Aorta (tissue), 5 donors: ENCODE data around the gene CERCAM. TPM values are rescaled to one million over a fixed set of nuclear protein-coding genes. Genes with fewer than 3 reads are reported as not detected.
A peak's percentile ranks its signal among the peaks of the same experiment; 100 is the strongest.

ENCODE experiments used
- ATAC-seq: fragments of 200-7000 bp; cut with Tn5 transposase; one replicate; pipeline ENCODE4 v1.9.1; 2022; ENCODE audit warnings: moderate library complexity; ENCODE audit not compliant: low FRiP score
- DNase-seq, 2 donors: peaks; one replicate each; pipeline ENCODE4 v3.0.0-alpha.2; 2020
- H3K27ac ChIP-seq, 2 donors: one replicate each; pipeline ENCODE4 v1.5.1; 2013; ENCODE audit warnings: low read length in 2 of 2, mild to moderate bottlenecking in 2 of 2, moderate library complexity in 2 of 2, control low read depth in 1 of 2, inconsistent platforms in 1 of 2, low read depth in 1 of 2
- H3K27me3 ChIP-seq, 2 donors: one replicate each; pipeline ENCODE4 v1.6.1; 2013; ENCODE audit warnings: control low read depth in 1 of 2, low read length in 1 of 2, mild to moderate bottlenecking in 1 of 2, moderate library complexity in 1 of 2; ENCODE audit not compliant: insufficient read depth in 2 of 2, control insufficient read depth in 1 of 2
- H3K36me3 ChIP-seq, 2 donors: one replicate each; pipeline ENCODE4 v1.6.1; 2013; ENCODE audit warnings: control low read depth in 1 of 2, low read length in 1 of 2, mild to moderate bottlenecking in 1 of 2; ENCODE audit not compliant: insufficient read depth in 2 of 2, control insufficient read depth in 1 of 2
- H3K4me1 ChIP-seq, 2 donors: one replicate each; pipeline ENCODE4 v1.6.1; 2013; ENCODE audit warnings: low read length in 2 of 2, control low read depth in 1 of 2, mild to moderate bottlenecking in 1 of 2, moderate library complexity in 1 of 2; ENCODE audit not compliant: insufficient read depth in 2 of 2, control insufficient read depth in 1 of 2
- H3K4me3 ChIP-seq, 2 donors: one replicate each; pipeline ENCODE4 v1.5.1; 2013; ENCODE audit warnings: low read length in 2 of 2, control low read depth in 1 of 2, mild to moderate bottlenecking in 1 of 2
- H3K9me3 ChIP-seq: one replicate; pipeline ENCODE4 v1.6.1; 2013; ENCODE audit warnings: mild to moderate bottlenecking, low read length; ENCODE audit not compliant: control insufficient read depth
- WGBS, 2 donors: extraction: QIAGEN DNeasy Blood & Tissue Kit; methylation state at CpG; one replicate each; pipeline ENCODE4 v1.1.7; 2013; 5-methylcytosine and 5-hydroxymethylcytosine counted together
- intact Hi-C, 2 donors: fragments of 100-400 bp; cut with DNase I; formaldehyde crosslinking; loops; one replicate each; pipeline versions ENCODE4 v1.14.2 to v1.15.0; 2022
- long read RNA-seq, 2 donors: library from polyadenylated mRNA; unstranded; transcript quantifications; one replicate each; pipeline ENCODE4 v2.0.0, GENCODE V29; 2020 to 2021
- polyA plus RNA-seq, 2 donors: library from polyadenylated mRNA; stranded (reverse); fragments of 200-250 nt; gene quantifications; one replicate each; pipeline ENCODE4 v1.2.3, GENCODE V29; 2013
- total RNA-seq, 2 donors: library from RNA; stranded (reverse); fragmentation: NEBNext Ultra II Directional; extraction: Animal tissue kit (Norgen Biotek cat#: 25700); gene quantifications; one replicate each; pipeline ENCODE4 v1.2.1, GENCODE V29; 2021
- donor health status: healthy with polysubstance abuse.
- donor health status: Bipolar disorder and iron deficiency.
- donor health status: DM: no; HTN: no; CAD: no.
- donor health status: DM: no; HTN: no; CAD: no.
- donor health status: DM: yes; HTN: yes; CAD: no.

Gene CERCAM, protein sequence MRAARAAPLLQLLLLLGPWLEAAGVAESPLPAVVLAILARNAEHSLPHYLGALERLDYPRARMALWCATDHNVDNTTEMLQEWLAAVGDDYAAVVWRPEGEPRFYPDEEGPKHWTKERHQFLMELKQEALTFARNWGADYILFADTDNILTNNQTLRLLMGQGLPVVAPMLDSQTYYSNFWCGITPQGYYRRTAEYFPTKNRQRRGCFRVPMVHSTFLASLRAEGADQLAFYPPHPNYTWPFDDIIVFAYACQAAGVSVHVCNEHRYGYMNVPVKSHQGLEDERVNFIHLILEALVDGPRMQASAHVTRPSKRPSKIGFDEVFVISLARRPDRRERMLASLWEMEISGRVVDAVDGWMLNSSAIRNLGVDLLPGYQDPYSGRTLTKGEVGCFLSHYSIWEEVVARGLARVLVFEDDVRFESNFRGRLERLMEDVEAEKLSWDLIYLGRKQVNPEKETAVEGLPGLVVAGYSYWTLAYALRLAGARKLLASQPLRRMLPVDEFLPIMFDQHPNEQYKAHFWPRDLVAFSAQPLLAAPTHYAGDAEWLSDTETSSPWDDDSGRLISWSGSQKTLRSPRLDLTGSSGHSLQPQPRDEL
- 100 to 1,000 TPM in 1 of 2 donors, 10 to 100 TPM in 1; 46.0 to 126 TPM for total RNA-seq
- 10 to 100 TPM; 24.7 to 65.4 TPM for polyA plus RNA-seq
- long read RNA-seq, donor 1, transcript CERCAM-201 (13 exons, 2,685 nt): major isoform, 197 of 268 reads
- long read RNA-seq, donor 1, partial matches to known transcripts: 45 of 268 reads
- long read RNA-seq, donor 1, other reads (novel, unspliced or antisense): 26 of 268 reads
- long read RNA-seq, donor 2, transcript CERCAM-201 (13 exons, 2,685 nt): major isoform, 51 of 91 reads
- long read RNA-seq, donor 2, partial matches to known transcripts: 31 of 91 reads
- long read RNA-seq, donor 2, other reads (novel, unspliced or antisense): 9 of 91 reads

DNA sequence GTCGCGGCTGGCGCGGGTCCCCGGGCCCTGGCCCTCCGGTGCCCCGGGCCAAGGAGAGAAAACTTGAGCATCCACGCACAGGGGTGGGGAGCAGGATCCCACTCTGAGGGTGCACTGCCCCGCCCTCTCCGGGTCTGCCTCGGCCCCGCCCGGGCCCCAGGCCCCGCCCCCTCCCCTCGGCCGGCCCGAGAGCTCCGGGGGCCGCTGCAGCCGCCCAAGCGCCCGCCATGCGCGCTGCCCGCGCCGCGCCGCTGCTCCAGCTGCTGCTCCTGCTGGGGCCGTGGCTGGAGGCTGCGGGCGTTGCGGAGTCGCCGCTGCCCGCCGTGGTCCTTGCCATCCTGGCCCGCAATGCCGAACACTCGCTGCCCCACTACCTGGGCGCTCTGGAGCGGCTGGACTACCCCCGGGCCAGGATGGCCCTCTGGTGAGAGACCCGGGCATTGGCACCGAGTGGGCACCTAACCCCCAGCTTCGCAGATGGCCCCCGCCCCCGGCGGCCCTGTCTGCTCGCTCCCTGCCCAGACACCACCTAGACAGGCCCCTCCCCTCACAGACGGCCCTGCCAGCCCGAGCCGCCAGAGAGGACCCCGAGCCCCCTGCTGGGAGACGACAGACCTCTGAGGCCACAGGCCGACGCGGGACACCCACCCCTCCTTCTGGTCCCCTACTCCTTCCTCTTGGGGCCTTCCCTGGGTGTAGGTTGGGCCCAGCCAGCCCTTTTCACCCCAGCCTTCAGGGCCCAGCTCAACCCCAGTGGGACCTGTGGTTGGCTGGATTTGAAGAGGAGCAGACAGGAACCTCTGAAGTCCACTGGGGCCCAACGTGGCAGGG lies at the start of gene CERCAM:
Gene CERCAM, plus strand, starts transcription at position 207 of the 831 bp plus-strand sequence. Its CDS starts 21 bp downstream, at position 228.
- Histone ChIP-seq H3K4me1 (no peaks in the 10 kb centered on the region), H3K36me3 (peaks cover 0 to 2% of the 10 kb centered on the region in 2 donors), H3K9me3 (no peaks in the 10 kb centered on the region), H3K4me3 (peak within 1 kb of the TSS; percentile 78 to 87), H3K27ac (peak within 1 kb of the TSS in 1 of 2 donors; percentile 13), H3K27me3 (no peaks in the 10 kb centered on the region)
- WGBS, 2 donors: 1% methylated on average over 31 to 59 of the region's 59 CpGs
- intact Hi-C loops: loop anchor here in 1 of 2 donors (10.0 kb wide), 1 partner anchor 126 kb away; no protein-coding TSS in a partner anchor
- ATAC-seq: peak; percentile 88
- peak; percentile 75 to 91 for DNase-seq

DNA sequence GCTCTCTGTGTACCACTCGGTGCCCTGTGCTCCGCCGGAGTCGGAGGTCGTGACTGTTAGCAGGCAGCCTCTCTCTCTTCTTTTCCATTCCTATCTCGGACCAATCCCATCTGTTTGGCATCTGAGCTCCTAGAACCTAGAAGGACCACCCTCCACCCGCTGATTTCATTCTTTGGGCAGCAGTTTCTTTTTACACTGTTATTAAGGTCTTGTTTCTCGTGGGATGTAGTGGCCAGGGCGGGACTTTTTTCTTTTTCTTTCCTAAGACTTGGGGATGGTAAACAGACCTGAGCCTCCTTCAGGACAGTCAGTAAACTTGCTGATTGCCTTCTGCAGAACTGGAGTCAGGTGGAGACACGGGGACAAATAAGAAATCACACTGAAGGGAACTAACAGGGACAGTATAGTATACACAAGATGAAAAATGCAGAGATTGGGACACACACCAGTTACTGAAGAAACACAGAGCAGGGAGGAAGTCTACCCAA lies 49.0 kb upstream of the CERCAM start:
- DNase-seq (no peak), ATAC-seq (no peak)
- Histone ChIP-seq H3K36me3 (no peaks in the 10 kb centered on the region), H3K4me1 (no peaks in the 10 kb centered on the region), H3K9me3 (no peaks in the 10 kb centered on the region), H3K27ac (peak overlapping the region in 1 of 2 donors; percentile 81), H3K27me3 (no peaks in the 10 kb centered on the region), H3K4me3 (peak overlapping the region; percentile 80 to 92)
- intact Hi-C loops: no loop called here
- WGBS, 2 donors: 0% methylated on average over 10 of the region's 10 CpGs

DNA sequence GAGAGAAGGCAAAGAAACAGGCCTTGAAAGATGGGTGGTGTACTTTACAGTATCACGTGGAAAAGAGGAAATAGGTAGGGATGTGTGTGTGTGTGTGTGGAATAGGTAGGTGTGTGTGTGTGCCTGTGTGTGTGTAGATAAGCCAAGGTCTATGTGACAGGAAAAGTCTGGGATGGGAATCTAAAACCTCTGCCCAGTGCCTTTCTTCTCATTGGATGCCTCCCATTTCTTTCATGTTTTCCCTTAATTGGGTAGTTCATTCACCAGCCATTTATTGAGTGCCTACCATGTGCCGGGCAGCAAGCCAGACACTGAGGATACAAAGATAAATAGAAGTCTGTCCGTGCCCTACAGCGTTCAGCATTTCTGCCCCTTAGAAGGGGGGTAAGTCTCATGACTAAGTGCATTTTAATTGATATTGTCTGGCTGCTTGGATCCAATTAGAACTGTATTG lies 48.4 kb upstream of the CERCAM start:
- Histone ChIP-seq H3K4me3 (peak overlapping the region; percentile 80 to 92), H3K27me3 (no peaks in the 10 kb centered on the region), H3K36me3 (no peaks in the 10 kb centered on the region), H3K27ac (no peak overlapping the region), H3K9me3 (no peaks in the 10 kb centered on the region), H3K4me1 (no peaks in the 10 kb centered on the region)
- ATAC-seq (no peak), DNase-seq (no peak)
- WGBS, 2 donors: 50 to 53% methylated on average over 4 of the region's 4 CpGs
- intact Hi-C loops: no loop called here

DNA sequence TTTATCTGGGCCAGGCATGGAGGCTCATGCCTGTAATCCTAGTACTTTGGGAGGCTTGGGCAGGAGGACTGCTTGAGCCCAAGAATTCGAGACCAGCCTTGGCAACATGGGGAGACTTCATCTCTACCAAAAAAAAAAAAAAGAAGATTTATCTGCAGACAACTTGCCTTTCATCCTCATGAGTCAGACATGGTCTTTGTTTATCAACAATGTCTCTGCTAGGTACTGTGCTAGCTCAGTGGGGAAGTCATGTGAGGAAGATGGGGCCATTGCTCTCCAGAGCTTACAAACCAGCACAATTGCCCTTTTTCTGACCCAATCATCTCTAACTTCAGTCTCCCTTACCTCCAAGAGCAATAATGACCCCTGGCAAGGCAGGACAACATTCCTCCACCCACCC lies 47.9 kb upstream of the CERCAM start:
- Histone ChIP-seq H3K4me1 (no peaks in the 10 kb centered on the region), H3K9me3 (no peaks in the 10 kb centered on the region), H3K27me3 (no peaks in the 10 kb centered on the region), H3K36me3 (no peaks in the 10 kb centered on the region), H3K4me3 (no peak overlapping the region), H3K27ac (no peak overlapping the region)
- intact Hi-C loops: no loop called here
- WGBS, 2 donors: 81 to 85% methylated on average over 1 of the region's 1 CpG
- no peak for ATAC-seq
- no peak for DNase-seq

DNA sequence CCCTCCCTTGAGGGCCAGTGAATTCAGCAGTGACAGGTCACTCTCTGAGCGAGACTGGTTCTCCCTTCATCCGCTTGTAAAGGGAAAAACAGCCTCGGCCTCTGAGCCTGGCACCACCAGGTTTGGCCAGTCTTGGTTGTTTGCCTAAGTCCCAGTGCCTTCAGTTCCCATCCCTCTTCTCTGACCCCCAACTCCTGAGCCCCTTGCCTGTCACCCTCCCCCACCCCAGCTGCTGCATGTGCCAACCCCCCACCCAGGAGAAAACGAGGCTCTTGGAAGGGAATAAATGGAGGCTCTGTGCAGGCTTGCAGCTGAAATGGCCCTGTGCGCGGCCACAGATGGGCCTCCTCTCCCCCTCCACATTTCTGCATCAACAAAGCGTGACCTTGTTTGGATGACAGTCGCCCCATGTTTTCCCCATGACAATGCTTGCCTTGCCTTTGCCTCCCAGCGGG lies 46.4 kb upstream of the CERCAM start:
- Histone ChIP-seq H3K4me1 (no peaks in the 10 kb centered on the region), H3K4me3 (no peak overlapping the region), H3K27me3 (no peaks in the 10 kb centered on the region), H3K36me3 (peaks cover 0 to 2% of the 10 kb centered on the region in 2 donors), H3K9me3 (no peaks in the 10 kb centered on the region), H3K27ac (no peak overlapping the region)
- intact Hi-C loops: no loop called here
- ATAC-seq (no peak), DNase-seq (no peak)
- 83 to 84% methylated on average over 9 of the region's 9 CpGs for WGBS, 2 donors

DNA sequence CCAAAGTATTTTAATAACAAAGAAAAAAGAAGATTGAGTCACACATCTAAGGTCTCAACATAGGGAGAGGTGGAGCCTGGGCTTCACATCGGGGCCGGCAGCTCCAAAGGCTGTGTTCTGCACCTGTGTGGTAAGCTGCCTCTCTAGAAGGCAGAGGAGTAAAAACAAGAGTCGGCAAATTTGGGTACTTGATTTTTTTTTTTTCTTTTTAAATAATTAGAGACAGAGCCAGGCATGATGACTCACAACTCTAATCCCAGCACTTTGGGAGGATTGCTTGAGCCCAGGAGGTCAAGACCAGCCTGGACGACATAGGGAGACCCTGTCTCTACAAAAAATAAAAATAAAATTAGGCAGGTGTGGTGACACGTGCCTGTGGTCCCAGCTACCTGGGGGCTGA lies 44.8 kb upstream of the CERCAM start:
- intact Hi-C loops: no loop called here
- 71 to 75% methylated on average over 5 of the region's 5 CpGs for WGBS, 2 donors
- Histone ChIP-seq H3K36me3 (peaks cover 0 to 3% of the 10 kb centered on the region in 2 donors), H3K9me3 (no peaks in the 10 kb centered on the region), H3K27ac (no peak overlapping the region), H3K27me3 (no peaks in the 10 kb centered on the region), H3K4me3 (no peak overlapping the region), H3K4me1 (no peaks in the 10 kb centered on the region)
- no peak for DNase-seq
- no peak for ATAC-seq

DNA sequence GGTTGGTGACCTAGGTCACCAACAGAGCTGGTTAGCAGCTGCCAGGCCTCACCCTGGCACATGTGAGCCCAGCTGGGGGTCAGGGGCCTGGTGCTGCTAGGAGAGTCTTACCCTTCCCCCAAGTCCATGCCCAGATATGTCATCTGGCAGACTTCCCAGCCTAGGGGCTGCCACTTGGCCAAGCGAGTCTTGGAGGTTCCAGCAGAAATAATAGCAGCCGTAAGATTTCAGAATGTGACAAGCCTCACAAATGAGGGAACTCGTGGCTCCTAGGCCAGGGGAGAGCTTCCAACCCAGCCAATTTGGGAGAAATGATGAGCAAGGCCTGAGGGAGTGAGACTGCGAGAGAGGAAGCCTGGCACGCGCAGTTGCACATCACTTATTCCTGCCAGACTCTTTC lies 38.4 kb upstream of the CERCAM start:
- intact Hi-C loops: no loop called here
- Histone ChIP-seq H3K4me3 (no peak overlapping the region), H3K9me3 (no peaks in the 10 kb centered on the region), H3K36me3 (peaks cover 0 to 3% of the 10 kb centered on the region in 2 donors), H3K4me1 (no peaks in the 10 kb centered on the region), H3K27ac (no peak overlapping the region), H3K27me3 (no peaks in the 10 kb centered on the region)
- WGBS, 2 donors: 23 to 34% methylated on average over 6 of the region's 6 CpGs
- no peak for DNase-seq
- no peak for ATAC-seq
